Right lobe of liver (tissue), 6 donors: Measurements from ENCODE around the gene FDCSP. TPM values are rescaled to one million over a fixed set of nuclear protein-coding genes. Genes with fewer than 3 reads are reported as not detected.
A peak's percentile ranks its signal among the peaks of the same experiment; 100 is the strongest.

Source experiments
- ATAC-seq, 4 donors: fragments of 200-7000 bp; cut with Tn5 transposase; one replicate each; pipeline ENCODE4 v1.9.1; 2020; ENCODE audit warnings: mild to moderate bottlenecking in 4 of 4, moderate library complexity in 4 of 4
- DNase-seq, 3 donors: peaks; one replicate each; pipeline ENCODE4 v3.0.0-alpha.2; 2020
- H3K27ac ChIP-seq, 3 donors: fragments of 200-600 bp; one replicate each; pipeline ENCODE4 v1.8.0; 2022
- H3K27me3 ChIP-seq, 2 donors: fragments of 200-600 bp; one replicate each; pipeline ENCODE4 v1.8.0; 2022
- H3K36me3 ChIP-seq, 4 donors: fragments of 200-600 bp; sonication (generic) in 1 of 4; one replicate each; pipeline versions ENCODE4 v1.5.1 to v1.8.0; 2017 to 2022; ENCODE audit warnings: control low read depth in 1 of 4
- H3K4me1 ChIP-seq, 4 donors: fragments of 200-600 bp; sonication (generic) in 1 of 4; one replicate each; pipeline versions ENCODE4 v1.5.1 to v1.8.0; 2017 to 2022; ENCODE audit warnings: control low read depth in 1 of 4
- H3K4me3 ChIP-seq, 3 donors: fragments of 200-600 bp; one replicate each; pipeline ENCODE4 v1.8.0; 2022
- H3K9me3 ChIP-seq, 4 donors: fragments of 200-600 bp; sonication (generic) in 1 of 4; one replicate each; pipeline versions ENCODE4 v1.5.1 to v1.8.0; 2017 to 2022; ENCODE audit warnings: control low read depth in 1 of 4
- POLR2A ChIP-seq: fragments of 450-650 bp; IDR thresholded peaks from one replicate; pipeline ENCODE4 v1.6.1; 2017; ENCODE audit warnings: antibody characterized with exemption, mild to moderate bottlenecking
- WGBS: methylation state at CpG from one replicate; pipeline ENCODE4 v1.1.6; 2018; ENCODE audit warnings: low coverage, low lambda C conversion rate; ENCODE audit not compliant: insufficient coverage; ENCODE audit errors: missing lambda C conversion rate; 5-methylcytosine and 5-hydroxymethylcytosine counted together
- intact Hi-C, 2 donors: fragments of 100-400 bp; cut with DNase I; formaldehyde crosslinking; loops; one replicate each; pipeline versions ENCODE4 v1.11.2 to v1.14.1; 2022
- total RNA-seq, 6 experiments: library from RNA; depleted of rRNA in 2 of 6; stranded (reverse); fragments of >200 nt in 2 of 6; fragmentation: NEBNext Ultra II Directional in 3 of 6; extraction: Animal tissue kit (Norgen Biotek cat#: 25700) in 3 of 6; gene quantifications; one replicate each; pipeline versions ENCODE4 v1.1.0 to v1.2.4, GENCODE V29; 2016 to 2023
- TF ChIP-seq, protein P1 (sequence below), 4 donors: fragments of 200-600 bp in 3 of 4; fragments of 450-650 bp in 1 of 4; IDR thresholded peaks; one replicate each; pipeline versions ENCODE4 v1.5.1 to v1.8.0; 2016 to 2022; ENCODE audit warnings: antibody characterized with exemption in 4 of 4, mild to moderate bottlenecking in 2 of 4
- donor health status: DM: no; HTN: yes; CAD: no.
- donor health status: DM: no; HTN: no; CAD: no.
- donor health status: DM: no; HTN: no; CAD: no.
- donor health status: DM: no; HTN: yes; CAD: no.
- donor health status: DM: no; HTN: yes; CAD: no.

The FDCSP gene
- total RNA-seq, 6 experiments from 2014 or later: not detected

DNA sequence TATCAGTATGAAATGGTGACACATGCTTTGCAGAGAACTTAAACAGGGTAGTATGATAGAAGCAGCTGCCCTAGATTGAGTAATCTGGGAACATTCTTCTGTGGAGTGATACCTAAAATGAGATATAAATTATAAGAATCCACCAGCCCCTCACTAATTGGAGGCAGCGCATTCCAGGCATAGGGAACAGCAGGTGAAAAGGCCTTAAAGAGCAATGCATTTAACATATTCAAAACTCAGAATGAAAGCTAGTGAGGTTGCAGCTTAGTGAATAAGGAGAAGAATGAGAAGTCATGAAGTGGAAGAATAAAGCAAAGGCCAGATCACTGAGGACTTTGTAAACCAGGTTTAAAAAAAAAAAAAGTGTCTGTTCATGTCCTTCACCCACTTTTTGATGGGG is 35.3 kb upstream of the FDCSP start:
- DNase-seq: no peak
- Histone ChIP-seq H3K36me3 (no peaks in the 10 kb centered on the region), H3K27ac (no peak overlapping the region), H3K4me3 (no peak overlapping the region), H3K27me3 (no peaks in the 10 kb centered on the region), H3K9me3 (no peaks in the 10 kb centered on the region), H3K4me1 (no peaks in the 10 kb centered on the region)
- WGBS: 89% methylated on average over 1 of the region's 1 CpG
- ATAC-seq: no peak
- TF ChIP-seq, protein P1, sequence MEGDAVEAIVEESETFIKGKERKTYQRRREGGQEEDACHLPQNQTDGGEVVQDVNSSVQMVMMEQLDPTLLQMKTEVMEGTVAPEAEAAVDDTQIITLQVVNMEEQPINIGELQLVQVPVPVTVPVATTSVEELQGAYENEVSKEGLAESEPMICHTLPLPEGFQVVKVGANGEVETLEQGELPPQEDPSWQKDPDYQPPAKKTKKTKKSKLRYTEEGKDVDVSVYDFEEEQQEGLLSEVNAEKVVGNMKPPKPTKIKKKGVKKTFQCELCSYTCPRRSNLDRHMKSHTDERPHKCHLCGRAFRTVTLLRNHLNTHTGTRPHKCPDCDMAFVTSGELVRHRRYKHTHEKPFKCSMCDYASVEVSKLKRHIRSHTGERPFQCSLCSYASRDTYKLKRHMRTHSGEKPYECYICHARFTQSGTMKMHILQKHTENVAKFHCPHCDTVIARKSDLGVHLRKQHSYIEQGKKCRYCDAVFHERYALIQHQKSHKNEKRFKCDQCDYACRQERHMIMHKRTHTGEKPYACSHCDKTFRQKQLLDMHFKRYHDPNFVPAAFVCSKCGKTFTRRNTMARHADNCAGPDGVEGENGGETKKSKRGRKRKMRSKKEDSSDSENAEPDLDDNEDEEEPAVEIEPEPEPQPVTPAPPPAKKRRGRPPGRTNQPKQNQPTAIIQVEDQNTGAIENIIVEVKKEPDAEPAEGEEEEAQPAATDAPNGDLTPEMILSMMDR (IDR thresholded peaks at IDR 0.05): no peak
- TF ChIP-seq POLR2A: no peak
- intact Hi-C loops: no loop called here

DNA sequence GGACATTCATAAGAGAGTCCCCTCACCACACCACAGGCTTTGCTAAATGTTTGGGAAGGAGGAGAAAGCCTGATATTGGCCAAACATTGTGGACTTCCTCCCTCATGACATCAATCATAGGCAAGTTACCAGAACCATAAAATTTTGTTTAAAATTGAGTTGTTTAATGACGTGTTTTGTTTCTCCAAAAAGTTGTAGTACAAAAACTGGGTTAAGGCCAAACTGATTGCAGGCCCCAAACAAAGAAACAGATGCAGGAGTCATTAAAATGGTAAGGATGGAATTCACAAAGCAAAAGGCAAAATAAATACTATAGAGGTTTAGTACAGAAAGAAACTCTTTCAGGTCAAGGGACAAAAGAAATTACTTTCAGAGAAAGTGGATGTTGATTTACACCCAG is 34.3 kb upstream of the FDCSP start:
- no peak for TF ChIP-seq POLR2A
- TF ChIP-seq, protein P1 (IDR thresholded peaks at IDR 0.05): no peak
- Histone ChIP-seq H3K9me3 (no peaks in the 10 kb centered on the region), H3K4me3 (no peak overlapping the region), H3K27me3 (no peaks in the 10 kb centered on the region), H3K27ac (no peak overlapping the region), H3K36me3 (no peaks in the 10 kb centered on the region), H3K4me1 (no peaks in the 10 kb centered on the region)
- no peak for DNase-seq
- ATAC-seq: no peak
- intact Hi-C loops: no loop called here
- 63% methylated on average over 1 of the region's 1 CpG for WGBS

DNA sequence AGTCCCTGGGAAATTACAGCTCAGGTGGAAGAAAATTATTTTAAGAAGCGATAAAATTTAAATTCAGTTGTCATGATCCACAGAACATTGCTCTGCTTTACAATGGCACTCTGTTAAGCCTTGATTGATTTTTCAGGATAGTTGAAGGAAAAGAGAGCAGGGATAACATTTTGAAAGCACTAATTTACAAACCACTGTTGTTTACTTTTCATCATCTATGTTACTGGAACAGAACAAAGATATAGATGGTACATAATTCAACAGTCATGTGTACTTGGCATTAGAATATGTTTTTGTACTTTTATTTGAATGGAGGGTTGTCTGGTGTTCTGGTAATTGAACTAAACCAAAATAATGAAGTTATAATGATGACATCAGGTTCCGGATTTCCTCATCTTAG is 33.0 kb upstream of the FDCSP start:
- 84% methylated on average over 2 of the region's 2 CpGs for WGBS
- no peak for DNase-seq
- ATAC-seq: peak in 1 of 4 donors; percentile 38

DNA sequence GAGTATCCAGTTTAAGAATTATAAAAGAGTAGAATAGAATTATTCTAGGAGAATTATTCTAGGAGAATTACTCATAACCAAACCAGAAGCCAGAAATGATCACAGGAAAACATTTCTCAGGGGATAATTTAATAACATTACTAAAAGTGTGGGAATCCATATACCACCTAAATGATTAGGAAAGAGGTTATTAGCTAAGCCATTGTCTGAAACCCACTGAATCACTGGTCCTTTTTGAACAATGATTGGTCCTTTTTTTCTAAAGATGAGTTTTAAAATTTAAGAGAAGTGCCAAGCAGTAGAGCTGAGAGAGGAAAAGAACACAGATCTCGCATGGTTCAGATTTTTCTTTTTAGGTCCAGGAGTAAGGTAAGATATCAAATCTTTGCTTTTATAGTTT is 30.5 kb upstream of the FDCSP start, which contains the start of gene ODAM:
TSS of gene ODAM (plus strand) at position 301 of the 400 bp plus-strand sequence. CDS start 819 bp downstream, outside the sequence.
- TF ChIP-seq, protein P1 (IDR thresholded peaks at IDR 0.05): no peak
- no peak for TF ChIP-seq POLR2A
- WGBS: 90% methylated on average over 1 of the region's 1 CpG
- H3K27me3 ChIP-seq: no peaks in the 10 kb centered on the region
- no peaks in the 10 kb centered on the region for H3K4me1 ChIP-seq
- H3K36me3 ChIP-seq: no peaks in the 10 kb centered on the region
- ATAC-seq (no peak), DNase-seq (no peak)
- no peaks in the 10 kb centered on the region for H3K9me3 ChIP-seq
- intact Hi-C loops: no loop called here
- H3K4me3 ChIP-seq: no peak within 1 kb of the TSS
- no peak within 1 kb of the TSS for H3K27ac ChIP-seq

More for the DNA sequence above, 33.0 kb upstream of the FDCSP start:
- Histone ChIP-seq H3K4me1 (no peaks in the 10 kb centered on the region), H3K9me3 (no peaks in the 10 kb centered on the region), H3K4me3 (no peak overlapping the region), H3K36me3 (no peaks in the 10 kb centered on the region), H3K27ac (no peak overlapping the region), H3K27me3 (no peaks in the 10 kb centered on the region)
- intact Hi-C loops: no loop called here
- TF ChIP-seq POLR2A: no peak
- TF ChIP-seq, protein P1 (IDR thresholded peaks at IDR 0.05): no peak

DNA sequence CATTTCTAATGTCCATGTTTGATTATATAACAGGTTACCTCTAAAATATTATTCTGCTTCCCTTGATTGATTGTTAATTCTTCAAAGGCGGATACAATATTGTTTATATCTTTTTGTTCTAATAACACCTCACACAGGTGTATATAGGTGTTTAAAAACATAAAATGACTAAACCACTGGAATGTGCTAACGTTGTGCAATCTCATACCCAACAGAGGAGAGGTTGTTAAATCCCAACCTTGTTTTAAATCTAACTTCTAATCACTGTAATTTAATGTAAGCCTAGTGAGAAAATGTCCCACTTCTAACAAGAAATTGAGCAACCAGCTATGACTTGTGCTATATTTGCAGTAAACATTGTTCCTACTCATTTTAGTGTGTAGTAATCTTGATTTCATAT is 29.1 kb upstream of the FDCSP start:
- Histone ChIP-seq H3K9me3 (no peaks in the 10 kb centered on the region), H3K27me3 (no peaks in the 10 kb centered on the region), H3K4me1 (no peaks in the 10 kb centered on the region), H3K27ac (no peak overlapping the region), H3K36me3 (no peaks in the 10 kb centered on the region), H3K4me3 (no peak overlapping the region)
- 50% methylated on average over 2 of the region's 2 CpGs for WGBS
- ATAC-seq (no peak), DNase-seq (no peak)
- intact Hi-C loops: no loop called here
- TF ChIP-seq, protein P1 (IDR thresholded peaks at IDR 0.05): no peak
- no peak for TF ChIP-seq POLR2A
